GM21360 (cell line): ENCODE results near the gene TRMT61A.
"Not testable (repeated sequence)": the region's sequence is repeated elsewhere in the genome, so short reads cannot be mapped to it uniquely, and the experiment has no call there.

ENCODE experiments used
- ATAC-seq: cut with Tn5 transposase; IDR thresholded peaks from one replicate; pipeline ENCODE4 v1.9.1; 2021; ENCODE audit warnings: mild to moderate bottlenecking, moderate library complexity; ENCODE audit not compliant: unreplicated experiment

TRMT61A gene

DNA sequence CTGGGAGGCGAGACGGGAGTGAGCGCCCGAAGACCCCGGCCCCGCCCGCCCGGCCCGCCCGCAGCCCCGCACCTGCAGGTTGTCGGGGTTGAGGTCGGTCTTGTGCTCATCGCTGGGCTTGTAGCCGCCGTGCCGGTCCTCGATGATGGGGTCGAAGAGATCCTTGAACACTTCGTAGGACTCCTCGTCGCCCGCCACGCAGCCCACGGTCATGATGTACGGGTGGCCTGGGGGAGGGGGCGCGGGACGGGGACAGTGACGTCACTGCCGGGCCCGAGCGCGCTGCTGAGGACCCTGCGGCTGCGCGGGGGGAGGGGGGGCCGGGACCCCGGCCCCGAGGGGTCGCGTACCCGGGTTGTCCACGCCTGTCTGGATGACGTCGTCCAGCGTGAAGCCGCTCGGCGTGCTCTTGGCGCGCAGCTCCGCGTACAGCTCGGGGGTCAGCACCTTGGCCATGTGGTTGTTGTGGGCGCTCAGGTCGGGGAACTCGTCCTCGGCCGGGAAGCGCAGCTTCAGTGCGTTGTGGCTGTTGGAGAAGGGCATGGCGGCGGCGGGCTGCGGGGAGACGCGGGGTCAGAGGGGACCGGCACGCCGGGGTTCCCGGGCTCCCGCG lies 6.9 kb upstream of the TRMT61A start:
- no peak for ATAC-seq

DNA sequence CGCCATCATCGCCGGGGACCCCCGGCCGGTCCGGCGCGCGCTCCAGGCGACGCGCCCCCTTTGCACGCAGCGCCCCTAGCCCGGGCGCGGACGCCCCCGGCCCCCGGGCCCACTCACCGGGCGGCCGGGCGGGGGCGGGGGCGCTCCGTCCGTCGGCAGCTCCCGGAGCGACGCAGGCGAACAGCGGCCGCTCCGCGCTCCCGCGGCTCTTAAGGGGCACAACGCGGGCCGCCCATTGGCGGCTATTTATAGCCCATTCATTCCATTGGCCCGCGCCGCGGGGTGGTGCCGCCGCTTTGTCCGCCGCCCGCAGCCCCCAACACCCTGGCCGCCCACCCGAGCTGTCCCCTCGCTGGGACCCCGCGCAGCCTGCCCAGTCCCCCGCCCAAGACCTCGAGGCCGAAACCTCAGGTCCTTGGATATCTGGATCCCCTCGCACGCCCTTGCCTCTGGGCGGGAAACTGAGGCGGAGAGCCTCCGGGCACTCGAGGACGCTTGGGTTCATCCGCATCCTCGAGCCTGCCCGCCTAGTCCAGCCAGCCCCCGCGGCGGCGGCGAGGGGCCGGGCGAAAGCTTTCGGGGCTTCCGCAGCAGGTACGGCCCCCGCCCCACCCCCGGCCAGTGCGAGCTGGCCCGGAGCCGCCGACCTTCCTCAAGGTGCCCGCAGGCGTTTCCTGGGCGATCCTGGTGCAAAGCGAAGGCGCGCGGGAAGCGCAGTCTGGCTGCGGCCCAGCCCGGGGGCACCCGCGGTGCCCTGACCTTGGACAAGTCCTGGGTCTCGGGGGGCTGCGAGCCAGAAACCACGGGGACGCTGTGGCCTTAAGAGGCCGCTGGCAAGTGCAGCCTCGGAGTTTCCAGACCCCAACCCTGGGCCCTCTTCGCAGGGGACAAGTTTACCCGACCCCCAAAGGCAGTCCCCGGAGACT lies 6.1 kb upstream of the TRMT61A start, which contains the start of gene CKB:
Gene CKB, minus strand, starts transcription at position 182 of the 926 bp plus-strand sequence. CDS start 337 bp downstream, outside the sequence.
- no peak for ATAC-seq

DNA sequence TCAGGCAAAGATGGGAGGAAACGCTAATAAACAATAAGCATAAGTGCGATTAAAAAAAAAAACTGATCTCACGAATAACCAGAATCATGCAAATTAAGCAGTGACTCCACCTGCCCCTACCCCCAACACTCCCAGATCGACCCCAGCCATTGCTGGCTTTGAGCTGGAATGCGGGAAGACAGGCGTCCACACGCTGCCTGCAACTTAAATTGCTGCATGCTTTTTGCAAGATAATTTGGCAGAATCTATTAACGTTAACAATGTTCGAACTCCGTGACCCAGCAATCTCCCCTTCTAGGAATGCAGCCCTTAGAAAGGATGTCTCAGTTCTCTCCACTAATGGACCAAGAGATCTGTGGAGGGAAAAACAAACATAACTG lies 5.4 kb upstream of the TRMT61A start:
- no peak for ATAC-seq

DNA sequence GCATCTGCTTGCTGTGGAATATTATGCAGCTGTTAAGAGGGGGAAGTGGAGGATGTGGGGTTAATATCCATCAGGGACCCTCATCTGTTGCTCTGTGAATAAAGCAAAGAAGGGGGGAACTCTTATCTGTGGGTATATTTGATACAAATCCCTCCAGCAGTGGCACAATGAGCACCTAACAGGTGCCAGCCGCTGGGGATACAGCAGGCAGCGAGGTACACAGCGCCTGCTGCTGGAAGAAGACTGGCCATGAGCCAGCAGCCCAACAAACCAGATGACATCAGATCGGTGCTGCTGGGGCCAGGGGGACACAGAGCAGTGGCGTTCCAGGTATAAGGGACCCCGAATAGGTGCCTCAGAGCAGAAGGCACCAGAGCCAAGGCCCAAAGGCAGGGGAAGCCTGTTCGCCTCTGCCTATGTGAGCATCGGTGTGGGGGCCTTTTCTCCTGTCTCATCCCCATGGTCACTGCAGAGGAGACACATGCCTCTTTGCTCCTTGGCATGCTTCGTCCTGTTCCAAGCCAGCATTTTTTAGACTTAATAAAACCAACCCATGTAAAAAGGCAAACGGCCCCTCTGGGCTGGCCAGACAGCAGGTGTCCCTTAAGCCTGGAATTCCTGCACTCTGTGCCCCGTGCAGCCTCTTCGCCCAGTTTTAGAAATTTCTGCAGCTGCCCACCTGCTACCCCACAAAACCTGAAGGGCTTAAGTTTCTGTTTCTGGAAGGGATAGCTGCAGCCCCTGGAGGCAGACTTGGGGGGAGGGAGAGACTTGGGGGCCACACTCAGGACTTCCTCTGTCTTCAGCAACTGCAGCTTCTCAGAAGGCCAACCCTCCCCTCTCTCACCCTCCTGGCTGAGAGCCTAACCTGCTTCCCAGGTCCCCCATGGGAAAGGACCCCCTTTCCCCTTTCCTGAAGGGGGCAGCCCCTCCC lies 4.7 kb upstream of the TRMT61A start:
- no peak for ATAC-seq

DNA sequence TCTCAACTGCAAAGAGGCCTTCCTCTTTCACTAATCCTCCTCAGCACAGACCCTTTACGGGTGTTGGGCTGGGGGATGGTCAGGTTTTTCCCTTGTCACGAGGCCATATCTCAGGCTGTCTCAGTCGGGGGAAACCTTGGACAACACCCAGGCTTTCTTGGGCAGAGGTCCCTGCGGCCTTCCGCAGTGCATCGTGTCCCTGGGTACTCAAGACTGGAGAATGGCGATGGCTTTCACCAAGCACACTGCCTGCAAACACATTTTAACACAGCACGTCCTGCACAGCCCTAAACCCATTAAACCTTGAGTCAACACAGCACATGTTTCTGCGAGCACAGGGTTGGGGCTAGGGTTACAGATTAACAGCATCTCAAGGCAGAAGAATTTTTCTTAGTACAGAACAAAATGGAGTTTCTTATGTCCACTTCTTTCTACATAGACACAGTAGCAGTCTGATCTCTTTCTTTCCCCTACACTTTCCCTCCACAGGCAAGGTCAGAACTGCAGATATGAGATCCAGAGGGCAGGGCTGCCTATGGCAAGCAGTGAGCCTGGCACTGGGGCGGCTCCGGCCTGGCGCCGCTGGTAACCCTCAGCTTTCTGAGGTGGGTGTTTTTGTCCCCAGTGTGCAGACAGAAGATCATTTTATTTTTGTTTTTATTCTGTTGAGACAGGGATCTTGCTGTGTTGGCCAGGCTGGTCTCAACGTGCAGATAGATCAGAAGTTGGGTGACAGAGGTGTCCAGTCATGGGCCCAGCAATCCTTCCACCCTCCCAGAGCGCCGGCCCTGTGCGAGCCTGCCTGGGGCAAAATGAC lies 3.4 kb upstream of the TRMT61A start:
- not testable (repeated sequence) for ATAC-seq

DNA sequence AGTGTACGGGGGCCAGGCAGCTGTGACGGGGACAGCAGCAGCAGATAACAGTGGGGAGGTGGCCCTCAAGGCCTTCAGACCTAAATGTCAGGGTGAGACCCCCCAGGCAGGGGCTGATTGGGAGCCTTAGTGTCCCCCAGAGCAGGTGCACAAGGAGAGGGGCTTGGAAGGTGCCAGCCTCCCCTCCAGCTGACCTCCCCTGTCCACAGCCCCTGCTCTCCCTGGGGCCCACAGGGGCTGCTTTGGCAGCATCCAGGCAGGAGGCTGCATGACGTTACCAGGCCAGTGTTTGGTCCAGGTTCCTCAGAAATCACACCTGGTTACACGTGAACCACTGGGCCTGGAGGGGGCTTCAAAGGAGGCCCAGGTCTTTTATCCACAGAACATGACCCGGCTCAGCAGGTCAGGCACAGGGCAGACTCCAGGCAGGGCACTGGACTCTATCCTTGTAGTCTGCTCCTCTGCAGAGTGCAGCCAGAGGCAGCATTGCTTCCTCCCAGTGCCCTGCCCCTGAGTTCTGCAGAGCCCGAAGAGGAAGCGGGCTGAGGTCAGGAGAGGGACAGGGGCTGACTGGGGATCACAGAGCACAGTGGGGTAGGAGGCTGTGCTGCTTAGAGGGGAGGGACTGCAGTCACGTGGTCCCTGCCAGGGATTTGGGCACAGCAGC lies 2.6 kb upstream of the TRMT61A start:
- no peak for ATAC-seq

DNA sequence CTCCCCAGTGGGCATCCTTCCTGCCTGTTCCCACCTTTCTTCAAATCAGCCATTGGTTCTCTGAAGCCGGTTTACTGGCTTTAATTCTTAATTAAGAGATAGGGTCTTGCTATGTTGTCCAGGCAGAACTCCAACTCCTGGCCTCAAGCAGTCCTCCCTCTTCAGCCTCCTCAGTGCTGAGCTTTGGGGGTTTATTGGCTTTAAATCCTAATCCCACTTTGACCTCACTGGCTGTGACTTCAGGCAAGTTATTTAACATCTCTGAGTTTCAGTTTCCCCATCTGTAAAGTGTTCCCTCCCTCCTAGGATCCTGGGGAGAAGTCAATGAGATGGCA lies 2.1 kb upstream of the TRMT61A start:
- ATAC-seq = no peak

DNA sequence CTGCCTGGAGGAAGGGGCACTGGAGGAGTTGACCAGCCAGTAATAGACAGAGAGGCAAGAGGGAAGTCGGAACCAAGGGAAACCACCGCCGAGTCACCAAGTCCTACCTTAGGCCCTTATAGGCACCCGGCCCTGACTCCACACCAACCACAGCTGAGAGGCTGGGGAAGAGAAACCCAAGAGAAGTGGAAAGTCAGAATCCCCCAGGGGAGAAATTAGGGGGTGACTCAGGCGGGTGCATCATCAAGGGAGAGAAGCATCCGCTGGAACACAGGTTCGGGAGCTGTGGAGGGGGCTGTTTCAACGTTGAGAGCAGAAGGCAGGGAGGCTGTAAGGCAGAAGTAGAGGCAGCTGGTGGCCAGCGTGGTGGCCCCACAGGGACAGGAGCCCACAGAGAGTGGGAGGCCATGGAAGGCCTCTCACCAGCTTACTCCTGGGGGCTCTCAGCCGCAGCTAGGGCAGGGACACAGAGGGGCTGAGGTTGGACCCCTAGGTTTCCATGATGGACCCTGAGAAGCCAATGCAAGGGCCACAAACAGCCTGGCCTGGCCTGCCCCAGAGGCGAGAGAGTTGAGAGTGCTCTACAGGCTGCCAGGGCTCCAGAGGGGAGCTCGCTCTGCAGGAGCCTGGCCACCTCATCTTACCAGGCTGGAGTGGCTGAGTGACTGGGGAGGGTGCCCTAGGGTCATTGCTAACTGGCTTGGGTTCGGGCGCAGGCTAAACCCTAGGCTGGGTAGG lies 1.4 kb upstream of the TRMT61A start:
- ATAC-seq = peak; percentile 50

DNA sequence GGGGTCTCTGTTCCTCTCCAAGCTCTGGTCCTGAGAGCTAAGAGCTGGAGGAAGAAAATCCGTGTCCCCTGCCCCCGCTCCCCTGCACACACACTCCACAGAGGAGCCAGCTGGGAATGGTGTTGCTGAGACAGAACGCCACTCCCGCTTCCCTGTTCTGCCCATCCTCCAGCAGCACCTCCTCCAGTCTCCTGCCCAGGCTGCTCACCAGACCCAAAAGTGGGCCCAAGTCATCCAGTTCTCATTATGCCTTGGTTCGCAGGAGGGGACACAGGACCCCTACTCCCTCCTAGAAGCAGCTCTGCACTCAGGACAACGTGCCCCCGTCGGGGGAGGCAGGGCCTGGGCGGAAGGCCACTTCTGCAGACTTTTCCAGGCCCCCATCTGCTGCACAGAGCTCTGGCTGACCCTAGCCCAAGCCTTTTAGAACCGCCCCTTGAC lies 830 bp upstream of the TRMT61A start:
- no peak for ATAC-seq

DNA sequence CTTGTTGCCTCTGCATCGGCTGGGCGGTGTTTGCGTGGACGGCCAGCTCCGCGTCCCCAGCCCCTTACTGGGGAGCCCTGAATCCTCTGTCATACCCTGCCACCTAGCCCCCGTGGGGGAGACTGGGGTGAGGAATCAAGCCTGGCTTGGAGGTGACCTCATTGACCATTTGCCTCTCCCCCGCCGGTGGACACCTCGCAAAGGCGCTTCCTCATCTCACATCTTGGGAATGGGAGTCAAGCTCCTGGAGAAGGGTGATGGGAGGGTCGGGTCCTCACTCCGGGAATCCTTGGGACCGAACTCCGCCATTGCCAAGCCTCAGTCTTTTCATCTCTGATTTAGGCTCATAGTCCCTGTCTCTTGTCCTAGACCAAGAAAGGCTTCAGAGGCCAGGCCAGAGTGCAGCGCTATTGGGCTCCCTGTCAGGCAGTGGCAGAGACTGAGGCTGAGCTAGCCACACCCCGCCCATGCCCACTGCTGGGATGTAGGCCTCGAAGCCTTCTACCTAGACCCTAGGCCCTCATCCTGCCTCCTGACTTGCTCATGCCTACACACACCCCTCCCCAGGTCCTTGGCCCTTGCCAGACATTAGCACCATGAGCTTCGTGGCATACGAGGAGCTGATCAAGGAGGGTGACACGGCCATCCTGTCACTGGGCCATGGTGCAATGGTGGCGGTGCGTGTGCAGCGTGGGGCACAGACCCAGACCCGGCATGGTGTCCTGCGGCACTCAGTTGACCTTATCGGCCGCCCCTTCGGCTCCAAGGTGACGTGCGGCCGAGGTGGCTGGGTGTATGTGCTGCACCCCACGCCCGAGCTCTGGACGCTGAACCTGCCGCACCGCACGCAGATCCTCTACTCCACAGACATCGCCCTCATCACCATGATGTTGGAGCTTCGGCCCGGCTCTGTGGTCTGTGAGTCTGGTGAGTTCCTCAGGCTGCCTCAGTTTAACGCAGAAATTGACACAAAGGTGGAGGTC lies 678 bp downstream of the TRMT61A start:
- no peak for ATAC-seq

DNA sequence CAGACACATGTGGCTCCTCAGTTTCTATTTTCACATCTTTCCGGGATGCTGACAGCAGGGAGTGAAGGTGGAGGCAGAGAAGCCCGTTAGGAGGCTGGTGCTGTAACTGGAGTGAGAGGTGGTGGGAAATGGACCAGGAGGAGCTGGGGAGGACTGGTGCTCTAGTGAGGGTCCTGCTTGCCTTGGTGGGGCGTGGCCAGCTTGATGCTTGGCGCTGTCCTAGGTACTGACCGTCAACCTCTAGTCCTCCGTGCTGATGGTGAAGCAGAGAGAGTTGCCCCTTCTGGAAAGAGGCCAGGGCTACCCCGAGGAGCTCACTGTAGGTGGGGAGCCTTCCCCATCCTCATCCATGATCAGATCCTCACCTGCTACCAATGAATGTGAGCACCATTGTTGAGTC lies 1.4 kb downstream of the TRMT61A start:
- ATAC-seq = no peak

DNA sequence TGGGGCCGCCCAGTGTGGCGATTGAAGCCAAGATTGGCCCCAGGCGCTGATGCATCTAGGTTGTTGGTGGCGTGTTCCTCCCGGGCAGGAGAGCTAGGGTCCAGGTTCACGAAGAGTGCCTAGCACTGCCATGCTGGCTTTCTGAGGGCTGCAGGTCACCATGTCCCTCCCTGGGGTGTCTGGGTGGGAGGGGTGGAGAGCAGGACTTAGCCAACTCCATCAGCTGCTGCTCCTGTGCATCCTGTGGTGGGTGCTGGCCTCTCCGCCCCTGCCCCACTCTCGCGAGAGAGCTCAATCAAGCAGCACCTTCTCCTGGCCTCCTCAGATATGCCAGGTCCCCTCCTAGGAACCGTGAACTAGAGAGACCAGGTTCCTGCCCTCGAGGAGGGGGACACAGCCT lies 1.8 kb downstream of the TRMT61A start:
- ATAC-seq = no peak

DNA sequence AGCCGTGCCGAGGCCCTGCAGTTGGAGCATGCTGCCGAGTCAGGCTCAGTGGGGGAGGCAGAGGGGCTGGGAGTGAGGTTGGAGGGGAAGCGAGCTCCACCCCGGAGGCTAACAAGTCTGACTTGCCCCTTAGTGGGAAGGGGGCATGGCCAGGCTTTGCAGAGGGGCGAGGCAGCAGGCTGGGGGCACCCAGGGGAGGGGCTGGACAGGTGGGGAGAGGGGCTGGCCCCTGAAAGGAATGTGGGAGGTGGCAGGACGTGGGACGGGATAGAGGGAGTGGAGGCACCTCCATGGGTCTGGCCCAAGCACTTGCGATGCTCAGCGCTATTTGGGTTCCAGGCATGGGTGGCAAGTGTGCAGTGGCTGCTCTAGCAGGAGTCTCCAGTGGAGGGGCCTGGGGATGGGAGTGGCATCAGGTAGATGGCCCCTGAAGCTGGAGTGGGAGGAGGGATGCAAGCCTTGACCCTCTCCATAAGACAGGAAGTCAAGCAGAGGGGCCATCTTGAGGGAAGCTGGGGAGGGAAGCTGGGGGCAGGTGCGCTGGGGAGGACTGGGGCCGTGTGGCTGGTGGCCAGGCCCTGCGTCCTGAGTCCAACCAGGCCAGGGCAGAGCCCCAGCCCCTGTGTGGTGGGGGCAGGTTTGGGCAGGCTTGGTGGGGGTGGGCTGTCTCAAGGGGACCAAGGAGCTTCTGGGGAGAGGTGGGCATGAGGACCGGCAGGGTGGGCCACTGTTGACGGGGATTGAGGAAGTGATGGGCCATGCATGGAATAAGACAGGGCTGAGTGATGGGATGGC lies 2.6 kb downstream of the TRMT61A start:
- ATAC-seq = no peak

DNA sequence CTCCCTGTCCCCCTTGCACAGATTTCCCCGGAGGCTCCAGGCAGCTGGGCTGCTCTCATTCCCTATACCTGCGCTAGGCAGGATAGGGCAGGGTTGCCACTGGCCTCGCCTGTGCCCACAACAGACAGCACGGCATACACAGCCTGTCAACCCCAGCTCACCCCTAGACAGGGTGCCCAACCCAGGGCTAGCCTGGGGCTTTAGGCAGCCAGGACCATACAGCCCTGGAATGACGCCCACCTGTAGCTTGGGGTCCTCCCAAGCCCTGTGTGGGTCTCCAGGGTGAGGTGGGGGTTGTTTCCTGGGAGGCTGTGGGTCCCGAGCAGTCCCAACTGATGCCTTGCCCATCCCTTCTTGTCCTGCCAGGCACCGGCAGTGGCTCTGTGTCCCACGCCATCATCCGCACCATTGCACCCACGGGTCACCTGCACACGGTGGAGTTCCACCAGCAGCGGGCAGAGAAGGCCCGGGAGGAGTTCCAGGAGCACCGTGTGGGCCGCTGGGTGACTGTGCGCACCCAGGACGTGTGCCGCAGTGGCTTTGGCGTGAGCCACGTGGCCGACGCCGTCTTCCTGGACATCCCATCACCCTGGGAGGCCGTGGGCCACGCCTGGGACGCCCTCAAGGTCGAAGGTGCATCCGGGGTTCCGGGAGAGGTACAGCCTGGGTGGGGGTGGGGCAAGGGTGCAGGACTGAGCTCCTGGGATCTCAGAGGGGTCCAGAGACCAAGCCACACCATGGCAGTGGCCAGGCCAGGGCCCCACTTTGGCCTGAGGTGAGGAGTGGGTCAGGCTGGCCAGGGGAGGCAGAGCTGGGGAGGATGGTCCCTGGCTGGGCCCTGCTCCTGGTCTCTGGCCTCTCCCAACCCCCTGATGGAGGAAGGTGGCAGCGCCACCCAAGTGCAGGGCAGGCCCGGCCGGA lies 3.5 kb downstream of the TRMT61A start:
- no peak for ATAC-seq

DNA sequence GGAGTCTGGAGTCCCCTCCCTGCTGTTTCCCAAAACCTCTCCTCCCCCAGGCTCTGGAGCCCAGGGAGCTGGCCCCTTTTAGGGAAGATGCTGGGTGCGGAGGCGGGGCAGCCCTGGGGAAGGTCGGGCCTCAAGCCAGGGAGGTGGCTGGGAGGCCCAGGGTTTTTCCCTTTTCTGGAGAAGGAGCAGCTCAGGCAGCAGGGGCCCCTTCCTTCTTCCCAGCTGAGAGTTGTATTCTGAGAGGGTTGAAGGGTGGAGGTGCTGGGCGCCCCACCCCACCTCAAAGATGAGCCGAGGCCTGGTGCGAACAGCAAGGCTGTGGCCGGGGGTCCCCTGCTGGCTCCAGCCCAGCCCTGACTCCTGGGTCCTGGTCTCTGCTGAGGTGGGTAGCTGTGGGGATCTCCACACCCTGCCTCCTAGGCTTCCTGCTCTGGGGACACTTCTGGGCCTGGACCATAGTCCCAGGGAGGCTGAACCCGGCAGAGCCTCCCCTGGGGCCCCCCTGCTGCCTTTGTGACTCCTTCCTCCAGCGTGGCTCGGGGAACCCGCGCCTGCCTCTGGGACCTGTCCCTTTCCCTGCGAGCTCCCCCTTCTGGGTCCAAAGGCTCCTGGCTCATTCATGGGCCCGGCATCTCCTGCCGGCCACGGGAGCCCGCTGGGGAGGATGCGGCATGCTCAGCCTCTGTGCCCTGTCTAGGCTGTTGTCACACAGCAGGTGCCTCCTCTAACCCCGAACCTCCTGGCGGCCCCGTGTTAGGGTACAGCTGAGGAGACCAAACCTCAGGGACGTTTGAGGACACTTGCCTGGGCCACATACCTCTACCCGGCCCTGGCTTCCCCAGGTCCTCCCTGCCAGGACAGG lies 4.4 kb downstream of the TRMT61A start:
- ATAC-seq = no peak
